HG02938 (cell line): ENCODE results near the gene DBX1.
"Not testable (repeated sequence)": the region's sequence is repeated elsewhere in the genome, so short reads cannot be mapped to it uniquely, and the experiment has no call there.

Experiments used
- ATAC-seq: cut with Tn5 transposase; IDR thresholded peaks from one replicate; pipeline ENCODE4 v1.9.1; 2021; ENCODE audit warnings: mild to moderate bottlenecking, moderate library complexity; ENCODE audit not compliant: unreplicated experiment

Gene DBX1

DNA sequence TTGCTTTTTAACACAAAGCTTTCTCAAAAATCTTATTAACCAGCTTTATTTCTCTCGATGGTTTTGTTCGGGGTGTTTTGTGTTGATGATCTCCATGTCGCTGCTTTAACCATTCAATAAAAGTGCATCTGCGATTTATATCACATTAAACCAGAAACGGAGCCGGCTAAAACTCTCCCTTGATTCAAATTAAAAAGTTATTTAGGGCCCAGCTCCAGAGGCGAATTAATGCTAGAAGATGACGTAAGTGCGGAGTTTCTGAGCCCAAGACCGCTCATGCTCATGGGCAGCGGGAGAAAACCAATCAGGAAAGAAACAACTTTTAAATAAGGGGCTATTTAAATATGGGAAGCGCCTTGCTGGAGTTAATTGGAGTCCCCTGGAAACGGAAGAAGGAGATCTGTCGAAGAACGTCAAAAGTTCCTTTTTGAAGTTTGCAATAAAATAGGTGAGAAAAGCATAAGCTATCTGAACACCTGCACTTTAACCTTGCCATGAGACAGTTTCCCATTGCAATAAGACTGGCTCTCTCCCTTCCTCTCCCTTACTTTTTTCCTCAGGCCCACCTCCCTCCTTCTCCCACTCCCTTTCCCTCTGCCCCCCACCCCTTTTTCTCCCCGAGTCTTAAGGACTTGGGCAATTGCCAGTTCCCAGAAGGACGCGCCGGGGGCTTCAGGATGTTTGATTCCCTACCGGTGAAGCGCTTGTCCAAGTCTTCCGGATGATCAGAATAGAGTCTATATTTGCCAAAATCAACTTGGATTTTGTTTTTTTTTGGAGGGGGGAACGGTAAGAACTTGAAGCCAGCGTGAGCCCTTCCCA, 1.9 kb upstream of the DBX1 start:
- no peak for ATAC-seq

DNA sequence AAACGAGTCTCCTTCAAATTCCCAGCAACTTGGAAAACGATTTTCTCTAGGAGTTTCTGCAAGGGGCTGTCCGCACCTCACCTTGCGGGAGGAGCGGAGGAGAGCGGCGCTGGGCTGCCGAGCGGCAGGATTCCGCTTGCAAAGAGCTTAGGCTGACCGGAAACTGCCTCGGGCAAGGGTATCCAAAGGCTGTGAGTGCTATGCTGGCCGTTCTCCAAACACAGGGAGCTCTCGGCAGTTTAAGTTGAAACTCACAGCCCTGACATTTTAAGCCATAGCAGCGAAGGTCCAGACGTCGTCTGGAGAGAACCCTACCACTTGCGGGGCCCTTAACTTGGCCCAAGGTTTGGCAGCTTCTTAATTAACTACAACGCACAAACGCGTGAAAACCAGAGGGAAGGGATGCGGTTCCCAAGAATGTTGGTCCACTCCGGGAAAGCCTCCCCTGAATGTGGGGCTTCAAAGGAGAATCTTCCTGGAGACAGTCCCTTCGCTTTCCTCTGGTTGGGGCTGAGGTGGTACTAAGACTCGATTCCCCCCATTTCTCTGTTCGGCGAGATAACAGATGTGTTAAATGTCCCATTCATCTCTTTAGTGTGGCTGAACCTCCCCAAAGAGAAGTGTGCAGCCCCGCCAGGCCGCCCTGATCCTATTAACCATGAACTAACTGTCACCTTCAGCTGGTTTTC, 1.1 kb upstream of the DBX1 start:
- ATAC-seq: no peak

DNA sequence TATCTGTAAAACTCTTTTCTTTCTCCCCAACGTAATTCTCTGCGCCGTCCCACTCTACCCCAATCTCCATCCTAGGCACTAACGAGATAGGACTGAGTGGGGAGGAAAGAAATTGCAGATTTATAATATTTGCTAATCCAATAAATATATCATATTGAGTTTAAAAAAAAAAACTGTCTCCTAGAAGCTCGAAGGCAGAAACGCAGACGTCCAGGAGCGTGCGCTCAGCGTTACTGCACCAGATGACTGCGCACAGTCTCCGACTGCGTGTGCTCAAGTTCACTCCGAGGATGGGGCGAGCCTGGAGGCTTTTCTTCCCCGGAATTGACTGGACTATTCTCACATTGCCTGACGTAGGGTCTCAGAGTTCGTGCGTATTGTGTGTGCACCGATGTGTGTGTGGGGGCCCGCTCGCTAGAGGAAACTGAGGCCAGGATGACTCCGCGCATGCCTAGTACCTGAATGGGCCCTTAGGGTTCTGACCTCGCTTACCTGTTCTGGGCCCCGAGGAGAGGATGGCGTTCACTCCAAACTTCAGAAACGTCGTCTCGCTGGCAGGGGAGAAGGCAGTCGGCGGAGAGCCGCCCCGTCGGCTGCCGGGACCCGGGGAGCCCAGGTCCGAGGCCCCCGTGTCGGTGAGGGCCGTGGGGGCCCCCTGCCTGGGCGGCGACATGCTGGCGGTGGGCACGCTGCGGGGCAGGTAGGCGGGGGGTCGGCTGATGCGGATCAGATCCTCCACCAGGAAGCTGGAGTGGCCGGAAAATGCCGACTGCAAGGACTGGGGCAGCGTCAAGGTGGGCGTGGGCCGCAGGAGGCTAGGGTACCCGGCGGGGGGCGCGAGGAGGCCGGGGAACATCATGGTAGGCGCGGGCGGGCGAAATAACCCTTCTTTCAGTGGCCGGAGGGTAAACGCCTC, 551 bp downstream of the DBX1 start:
- no peak for ATAC-seq

DNA sequence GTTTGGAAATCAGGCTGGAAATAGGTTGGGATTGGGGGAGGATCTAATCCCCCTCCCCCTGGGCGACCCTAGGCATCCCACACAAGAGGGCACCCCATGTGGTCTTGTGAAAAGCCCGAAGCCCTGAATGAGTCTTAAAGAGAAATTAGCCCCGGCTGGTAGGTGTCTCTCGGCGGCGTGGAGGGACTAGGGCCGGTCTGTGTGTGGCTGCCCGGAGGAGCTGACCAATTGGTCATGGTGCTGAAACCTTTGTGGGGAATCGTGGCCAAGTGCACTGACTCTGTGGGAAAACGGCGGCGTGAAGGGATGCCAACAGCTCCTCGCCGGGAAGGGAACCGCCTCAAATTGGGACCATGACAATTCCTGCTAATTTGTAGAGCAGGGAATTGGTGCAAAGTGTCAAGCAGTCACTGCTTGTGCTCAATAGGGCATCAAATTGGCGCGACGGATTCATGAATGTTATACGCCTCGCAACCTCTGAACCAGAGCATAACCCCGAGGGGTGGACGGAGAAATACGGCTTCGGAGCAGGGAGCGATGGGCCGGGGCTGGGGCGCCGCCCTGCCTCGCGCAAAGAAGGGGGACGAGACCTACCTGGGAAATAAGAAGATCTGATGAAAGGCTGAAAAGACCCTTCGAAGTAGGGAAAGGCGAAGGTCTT, 1.5 kb downstream of the DBX1 start:
- ATAC-seq: no peak

DNA sequence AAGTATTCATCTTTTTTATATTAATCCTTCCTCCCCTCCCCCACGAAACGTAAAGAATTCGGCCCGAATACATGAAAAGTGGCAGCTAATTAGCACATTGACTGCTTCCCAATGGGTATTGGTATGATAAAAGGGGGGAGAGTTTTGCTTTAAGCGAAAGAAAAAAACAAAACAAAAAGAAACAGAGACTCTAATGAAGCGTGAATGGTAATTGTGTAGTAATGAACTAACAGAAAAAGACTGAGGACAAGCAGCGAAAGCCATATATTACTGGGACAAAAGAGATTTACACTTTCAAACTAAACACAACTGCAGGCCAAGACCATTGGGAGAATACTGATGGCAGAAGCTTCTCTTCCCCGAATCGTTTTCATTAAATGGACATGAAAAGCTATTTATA, 2.5 kb downstream of the DBX1 start:
- no peak for ATAC-seq

DNA sequence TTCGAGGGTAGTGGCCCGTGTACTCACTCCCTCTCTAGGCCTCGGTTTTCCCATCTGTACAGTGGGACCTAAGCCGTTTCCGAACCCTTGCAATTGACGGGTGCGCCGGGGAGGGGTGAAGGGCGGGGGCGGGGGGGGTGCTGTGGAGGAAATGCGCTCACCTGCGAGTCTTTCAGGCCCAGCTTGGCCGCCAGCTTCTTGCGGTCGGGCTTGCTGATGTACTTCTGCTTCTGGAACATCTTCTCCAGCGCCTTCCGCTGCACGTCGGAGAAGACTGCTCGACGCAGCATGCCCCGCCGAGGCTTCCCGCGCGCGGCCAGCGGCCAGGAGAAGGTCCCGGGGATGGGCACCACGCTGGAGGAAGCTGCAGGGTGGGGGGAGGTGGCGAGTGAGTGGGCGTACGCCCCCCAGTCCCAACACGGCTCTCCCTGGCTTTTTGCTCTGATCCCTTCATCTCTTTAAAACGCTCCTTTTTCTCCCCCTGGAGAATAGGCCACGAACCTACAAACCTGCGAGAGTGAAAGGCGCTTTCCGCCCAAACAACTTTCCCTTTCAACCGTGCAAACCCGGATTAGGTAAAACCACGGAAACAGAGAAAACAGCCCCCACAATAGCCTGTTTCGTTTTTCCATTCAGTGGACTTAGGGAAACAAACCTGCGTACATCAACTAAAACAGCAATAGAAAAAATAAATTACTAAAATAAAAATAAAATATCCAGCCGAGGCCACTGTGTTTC, 3.2 kb downstream of the DBX1 start:
- no peak for ATAC-seq

DNA sequence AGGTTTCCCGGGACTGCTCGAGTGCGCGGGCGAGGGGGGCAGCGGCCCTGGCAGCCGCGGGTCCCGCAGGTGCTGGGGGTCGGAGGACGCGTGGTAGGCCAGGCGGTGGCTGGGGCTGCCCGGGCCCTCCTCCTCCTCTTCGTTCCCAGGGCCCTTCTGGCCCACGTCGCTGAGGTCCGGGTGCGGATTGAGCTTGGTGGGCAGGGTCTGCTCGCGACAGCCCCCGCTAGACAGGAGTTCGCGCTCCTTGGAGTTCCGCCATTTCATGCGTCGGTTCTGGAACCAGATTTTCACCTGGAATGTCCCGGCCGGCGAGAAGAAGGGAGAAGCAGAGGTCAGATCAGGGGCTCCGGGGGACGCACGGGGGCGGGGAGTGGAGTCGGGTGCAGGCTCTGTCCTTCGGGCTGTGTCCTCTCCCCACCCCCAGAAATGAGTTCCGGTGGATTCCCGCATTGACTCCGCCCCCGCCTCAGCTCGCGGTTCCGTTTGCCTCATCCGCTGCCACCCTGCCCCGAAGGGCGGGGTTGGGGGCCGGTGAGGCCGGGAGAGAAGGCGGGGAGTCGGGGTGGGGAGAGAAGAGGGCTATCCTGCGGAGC, 3.9 kb downstream of the DBX1 start:
- no peak for ATAC-seq

DNA sequence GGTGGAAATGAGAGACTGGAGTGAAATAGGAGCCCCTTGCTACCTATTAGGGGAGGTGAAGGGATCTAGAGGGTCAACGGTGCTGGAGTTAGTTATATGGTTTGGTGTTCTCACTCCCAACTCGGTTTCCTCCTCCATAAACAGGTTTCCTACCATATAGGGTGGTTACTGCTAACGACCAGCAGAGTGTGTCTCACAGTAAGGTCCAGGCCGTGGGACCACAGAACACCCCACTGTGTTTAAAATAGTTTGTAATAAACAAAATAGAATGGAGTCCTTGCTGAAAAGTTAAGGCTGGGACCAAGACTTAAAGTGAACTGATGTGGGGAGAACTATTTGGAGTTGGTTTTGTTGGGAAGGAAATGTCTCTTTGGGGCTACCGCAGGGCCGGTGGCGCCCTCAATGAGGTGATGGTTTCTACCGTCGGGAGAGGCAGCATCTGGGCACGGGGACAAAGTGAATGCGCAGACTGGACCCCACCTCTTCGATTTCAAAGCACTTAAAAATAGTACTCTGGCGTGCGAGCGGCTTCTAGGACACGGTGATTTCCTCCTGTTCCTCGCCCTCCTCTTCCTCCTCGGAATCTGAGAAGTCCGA, 4.5 kb downstream of the DBX1 start:
- no peak for ATAC-seq

DNA sequence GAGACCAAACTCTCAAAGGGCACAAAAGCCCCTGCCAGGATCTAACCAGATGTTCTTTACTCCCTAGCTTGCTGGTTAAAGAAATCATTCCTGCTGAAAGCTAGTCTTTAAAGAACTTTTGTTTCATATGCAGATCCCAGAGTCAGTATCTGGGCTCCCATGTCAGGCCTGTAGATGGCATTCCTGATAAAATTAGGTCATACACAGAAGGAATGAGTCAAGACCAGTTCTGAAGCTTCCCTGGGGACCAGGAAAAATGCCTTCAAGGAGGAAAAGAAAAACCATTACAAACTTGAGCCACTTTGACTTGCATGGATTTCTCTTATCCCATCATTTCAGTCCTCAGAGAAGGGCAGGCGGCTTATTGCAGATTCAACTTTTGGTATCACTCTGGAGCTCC, 5.9 kb downstream of the DBX1 start:
- ATAC-seq: no peak

DNA sequence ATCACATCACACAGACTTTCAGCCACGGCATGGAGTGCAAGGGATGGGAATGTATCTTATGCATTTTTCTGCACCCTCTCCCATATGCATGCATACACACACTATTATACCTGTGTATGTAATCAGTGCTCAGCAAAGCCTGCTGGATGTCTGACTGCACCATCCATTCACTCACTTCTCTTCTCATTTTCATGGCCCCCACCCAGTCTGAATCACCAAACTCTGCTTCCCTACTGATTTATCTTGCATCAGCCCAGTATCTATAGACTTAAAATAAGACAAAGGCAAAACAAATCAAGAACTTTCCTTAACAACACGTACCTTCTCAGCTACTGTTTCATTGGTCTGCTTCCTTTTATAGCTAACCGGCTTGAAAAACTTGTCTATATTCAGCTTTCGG, 21.6 kb downstream of the DBX1 start:
- no peak for ATAC-seq

DNA sequence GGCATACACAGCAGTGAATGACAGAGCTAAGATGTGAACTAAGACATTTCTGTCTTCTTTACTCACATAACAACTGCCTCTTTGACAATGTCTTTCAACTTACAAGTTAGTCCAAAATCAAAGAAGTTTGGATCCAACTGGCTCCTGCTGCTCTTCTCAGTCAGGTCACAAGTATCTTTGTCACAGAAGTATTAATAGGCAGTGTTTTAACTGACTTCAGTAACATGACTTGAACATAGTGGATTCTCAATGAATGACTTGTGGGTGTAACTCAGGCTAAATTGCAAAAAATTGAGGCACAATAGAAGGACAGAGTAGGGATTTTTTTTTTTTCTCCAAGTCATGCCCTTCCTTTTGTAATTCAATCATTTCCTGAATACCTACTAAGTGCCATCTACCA, 22.6 kb downstream of the DBX1 start:
- ATAC-seq: no peak

DNA sequence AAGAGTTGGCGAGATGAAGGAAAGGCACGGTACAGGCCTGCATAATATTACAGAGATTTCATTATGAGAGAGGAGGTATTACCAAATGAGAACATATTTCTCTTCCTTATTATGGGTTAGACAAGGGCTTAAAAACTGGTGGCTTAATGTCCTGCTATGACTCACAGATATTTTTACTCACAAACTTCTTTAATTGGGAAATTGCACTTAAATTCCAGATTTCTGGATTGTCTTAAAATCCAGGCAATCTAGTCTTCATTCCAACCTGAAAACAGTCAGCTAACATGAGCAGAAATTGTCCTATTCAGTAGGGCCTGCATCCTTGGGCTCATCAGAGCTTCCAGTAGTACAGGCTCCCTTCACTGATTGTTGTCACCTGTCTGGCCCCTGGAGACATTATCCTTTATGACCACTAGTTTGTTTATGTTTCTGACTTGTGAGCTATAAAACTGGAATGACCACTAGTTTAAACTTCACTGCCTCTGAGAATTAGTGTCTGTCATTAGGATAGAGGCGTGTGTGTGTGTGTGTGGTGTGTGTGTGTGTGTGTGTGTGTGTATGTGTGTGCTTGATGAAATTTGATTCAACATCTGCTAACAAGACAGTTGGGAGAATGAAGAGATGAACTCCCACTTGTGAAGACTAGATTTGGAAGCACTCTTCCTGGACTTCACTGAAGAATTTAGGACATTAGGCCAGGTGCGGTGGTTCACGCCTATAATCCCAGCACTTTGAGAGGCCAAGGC, 25.1 kb downstream of the DBX1 start:
- no peak for ATAC-seq

DNA sequence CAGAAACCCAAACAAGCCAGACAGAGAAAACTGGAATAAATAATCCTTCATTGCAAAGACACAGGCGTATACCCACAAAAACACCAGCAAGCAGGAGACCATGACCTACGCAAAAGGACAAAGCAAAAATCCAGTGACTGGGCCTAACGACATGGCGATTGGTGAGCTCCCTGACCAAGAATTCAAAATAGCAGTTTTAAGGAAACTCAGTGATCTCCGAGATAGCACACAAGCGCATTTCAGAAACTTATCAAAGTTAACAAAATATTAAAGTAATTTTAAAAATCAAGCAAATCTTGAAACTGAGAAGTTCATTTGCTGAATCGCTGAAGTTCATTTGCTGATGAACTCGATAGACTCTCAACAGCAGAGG, 27.6 kb downstream of the DBX1 start:
- no peak for ATAC-seq

DNA sequence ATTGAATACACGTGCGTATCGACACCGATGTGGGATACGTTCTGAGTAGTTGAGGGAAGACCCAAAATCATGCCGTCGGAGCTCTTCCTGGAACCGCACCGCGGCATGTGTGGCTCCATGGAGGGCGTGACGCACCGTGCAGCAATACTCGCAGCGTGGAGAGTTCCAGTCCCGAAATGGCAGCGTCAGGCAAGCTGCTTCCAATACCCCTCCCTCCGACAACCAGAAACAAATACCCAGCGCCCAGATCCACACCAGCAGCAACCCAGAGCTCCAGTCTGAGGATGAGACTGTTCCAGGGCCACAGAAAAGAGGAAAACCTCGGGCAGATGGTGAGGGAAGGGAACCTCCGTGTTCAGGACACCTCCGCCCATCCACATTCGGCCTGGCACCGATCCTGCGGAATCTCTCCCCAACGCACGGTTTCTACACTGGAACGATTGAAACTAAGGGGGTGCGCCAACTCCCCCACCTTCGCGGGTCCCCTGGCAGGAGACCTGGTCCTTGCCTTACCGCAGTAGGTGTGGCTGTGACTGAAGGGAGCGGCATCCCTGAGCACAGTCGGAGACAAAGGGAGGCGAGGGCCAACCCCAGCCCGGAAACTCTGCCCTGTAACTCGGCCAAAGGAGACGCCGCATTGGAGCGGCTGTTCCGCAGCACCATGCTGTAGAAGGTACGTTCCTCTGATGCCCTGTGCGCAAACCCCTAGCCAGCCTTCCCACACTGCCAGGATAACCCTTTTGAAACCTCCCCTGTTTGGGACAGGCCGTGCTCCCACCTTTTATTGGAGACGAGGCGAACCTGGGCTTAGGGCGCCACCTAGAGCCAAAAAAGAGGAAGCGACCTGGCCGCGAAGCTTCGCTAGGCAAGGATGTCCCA, 28.2 kb downstream of the DBX1 start:
- ATAC-seq: no peak

DNA sequence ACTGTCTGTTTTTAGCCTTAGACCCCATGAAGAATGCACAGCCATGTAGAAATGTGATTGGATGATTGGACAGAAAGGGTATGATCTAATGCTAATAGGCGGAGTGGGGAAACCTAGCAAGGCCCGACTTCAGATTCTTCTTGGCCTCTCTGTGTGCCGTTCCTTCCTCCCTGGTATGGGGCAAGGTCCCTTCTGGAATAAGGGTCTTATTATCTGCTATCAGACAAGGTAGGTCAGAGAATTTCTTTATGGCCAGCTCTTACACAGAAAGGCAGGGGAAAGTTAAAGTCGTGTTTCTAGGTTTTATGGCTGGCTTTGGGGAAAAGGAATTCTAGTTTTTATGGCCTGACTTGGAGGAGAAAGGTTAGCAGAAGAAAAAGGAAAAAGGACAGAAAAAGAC, 30.6 kb downstream of the DBX1 start:
- ATAC-seq: no peak

DNA sequence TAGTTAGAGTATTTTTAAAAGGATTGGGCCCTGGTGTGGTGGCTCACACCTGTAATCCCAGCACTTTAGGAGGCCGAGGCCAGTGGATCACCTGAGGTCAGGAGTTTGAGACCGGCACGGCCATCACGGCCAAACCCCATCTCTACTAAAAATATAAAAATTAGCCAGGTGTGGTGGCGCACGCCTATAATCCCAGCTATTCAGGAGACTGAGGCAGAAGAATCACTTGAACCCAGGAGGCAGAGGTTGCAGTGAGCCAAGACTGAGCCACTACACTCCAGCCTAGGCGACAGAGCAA, 31.8 kb downstream of the DBX1 start:
- ATAC-seq: not testable (repeated sequence)

DNA sequence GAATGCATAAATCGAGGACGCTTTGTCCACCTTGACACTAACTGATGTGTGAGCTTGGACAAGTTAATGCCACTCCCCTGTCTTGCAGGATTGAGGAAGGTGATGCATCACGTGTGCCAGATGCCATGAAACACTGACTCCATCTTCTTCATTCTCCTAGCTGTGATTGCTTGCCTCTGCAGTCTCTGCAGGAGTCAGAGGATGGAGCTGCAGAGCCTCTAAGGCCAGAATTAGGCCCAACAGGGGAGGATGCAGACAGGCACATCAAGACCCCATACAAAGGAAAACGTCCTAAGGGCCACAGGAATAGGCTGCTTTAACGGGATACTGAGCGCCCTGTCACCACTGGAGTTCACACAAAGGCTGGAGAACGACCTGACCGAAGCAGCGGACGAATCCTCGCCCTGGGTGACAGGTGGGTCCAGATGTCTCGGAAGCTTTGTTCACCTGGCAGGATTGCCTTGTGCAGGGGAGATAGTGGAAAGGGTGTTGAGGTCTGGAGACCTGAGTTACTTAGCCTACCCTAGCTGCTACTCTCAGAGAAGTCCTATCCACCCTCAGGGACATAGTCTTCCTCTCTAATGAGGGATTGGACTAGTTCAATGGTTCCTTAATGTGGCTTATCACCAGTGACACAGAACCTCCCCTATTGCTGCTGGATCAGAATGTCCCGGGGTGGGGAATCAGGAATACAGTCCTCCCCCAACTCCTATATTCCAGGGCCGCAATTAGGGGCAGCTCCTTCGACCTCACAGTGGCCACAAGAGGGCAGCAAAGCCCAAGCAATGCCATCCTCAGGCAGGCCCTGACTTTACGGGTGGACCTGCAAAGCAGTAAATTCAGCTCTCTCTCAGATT, 32.4 kb downstream of the DBX1 start:
- peak; percentile 78 for ATAC-seq
